Fibroblast of skin of right biceps (primary cell): ENCODE results near the gene WWOX.

ENCODE experiments used
- DNase-seq: peaks from one replicate; pipeline ENCODE4 v3.0.0-alpha.2; 2013

The WWOX gene

DNA sequence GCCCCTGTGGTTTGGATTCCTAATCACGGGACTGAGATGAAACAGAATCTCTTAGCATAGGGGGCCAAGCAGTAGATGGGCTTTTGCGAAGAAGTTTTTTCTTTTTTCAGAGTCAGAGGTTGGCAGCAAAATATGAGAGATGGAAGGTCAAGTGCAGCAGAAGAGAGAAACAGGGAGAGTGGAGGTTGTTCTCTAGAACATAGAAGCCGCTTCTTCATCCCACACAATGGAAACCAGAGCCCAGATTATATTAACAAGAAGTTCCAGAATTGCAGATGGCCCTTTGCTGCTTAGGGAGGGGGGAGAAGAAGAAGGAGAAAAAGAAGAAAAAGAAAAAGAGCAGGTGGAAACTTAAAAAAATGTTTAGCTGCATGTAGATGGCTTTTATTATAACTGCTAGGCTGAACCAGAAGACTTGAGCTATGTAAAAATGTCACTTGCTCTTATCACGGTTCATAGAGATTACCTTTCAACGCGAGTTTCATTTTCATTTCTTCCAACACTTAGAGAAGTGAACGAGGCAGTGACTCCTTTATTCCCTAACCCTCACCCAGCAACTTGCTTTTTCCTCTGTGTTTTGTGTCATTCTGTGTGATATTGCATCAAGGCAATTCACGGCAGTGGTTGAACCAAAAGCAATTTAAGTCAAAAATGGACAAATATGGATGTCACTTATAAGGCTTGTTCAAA, 737.5 kb downstream of the WWOX start:
- DNase-seq, result no peak

DNA sequence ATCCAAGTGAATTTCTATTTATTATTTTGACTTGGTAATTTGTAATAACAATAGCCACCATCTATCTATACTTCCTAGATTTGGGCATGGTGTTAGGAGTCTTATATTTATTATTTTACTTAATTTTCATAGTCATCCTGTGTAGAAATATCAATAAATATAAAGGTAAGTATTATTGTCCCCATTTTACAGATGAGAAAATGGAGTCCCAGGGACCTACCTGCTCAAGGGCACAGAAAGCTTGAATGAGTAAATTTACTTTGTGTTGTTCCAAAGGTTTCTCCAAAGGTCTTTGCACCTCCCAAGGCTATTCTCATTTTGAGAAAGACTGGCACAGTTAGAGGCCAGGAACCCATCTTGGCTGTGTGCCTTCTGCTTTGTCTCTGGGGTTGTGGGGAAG, 738.3 kb downstream of the WWOX start:
- DNase-seq, result no peak

GRCh38 chr16:78838276-78838675, 738.8 kb downstream of the WWOX start:
- no peak for DNase-seq

DNA sequence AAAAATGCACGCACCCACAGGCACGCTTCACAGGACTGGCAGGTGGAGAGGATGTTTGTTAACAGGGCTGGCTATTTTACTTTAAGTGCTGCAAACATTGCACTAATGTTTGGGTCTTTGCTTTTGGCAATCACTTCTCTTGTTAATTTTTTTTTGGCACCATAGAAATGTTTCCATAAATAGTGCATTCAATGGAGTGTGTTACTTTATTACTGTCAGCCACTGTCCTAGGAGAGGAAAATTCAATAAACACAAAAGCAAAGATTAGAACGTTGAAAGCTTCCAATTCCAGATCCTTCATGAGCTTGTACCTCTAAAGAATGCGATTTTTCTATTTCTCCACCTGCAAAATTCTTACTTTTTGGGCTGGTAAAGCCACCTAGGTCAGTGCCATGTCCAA, 743.5 kb downstream of the WWOX start:
- DNase-seq, result no peak

- no peak for DNase-seq
Measured at GRCh38 chr16:78843978-78844377, 744.5 kb downstream of the WWOX start.

DNA sequence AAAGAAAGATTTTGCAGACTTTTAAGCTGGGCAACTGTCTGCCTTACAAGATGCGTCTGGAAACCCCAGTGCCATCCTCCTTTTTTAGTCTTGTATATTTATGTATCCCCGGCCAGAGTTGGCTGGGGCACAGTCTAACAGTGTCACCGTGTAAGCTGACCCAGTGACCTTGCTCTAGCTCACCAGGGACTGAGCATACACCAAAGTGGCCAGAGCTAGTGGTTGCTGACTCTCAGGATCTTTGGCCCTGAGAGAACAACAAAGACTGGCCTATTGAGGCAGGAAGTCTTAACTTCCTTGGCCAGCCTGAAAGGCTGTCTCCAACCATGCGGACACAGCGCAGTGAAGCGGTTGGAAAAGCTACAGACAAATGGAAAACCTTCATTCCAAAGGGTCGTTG, 745.2 kb downstream of the WWOX start:
- DNase-seq, result no peak

GRCh38 chr16:78851266-78851665, 751.8 kb downstream of the WWOX start:
- no peak for DNase-seq

DNA sequence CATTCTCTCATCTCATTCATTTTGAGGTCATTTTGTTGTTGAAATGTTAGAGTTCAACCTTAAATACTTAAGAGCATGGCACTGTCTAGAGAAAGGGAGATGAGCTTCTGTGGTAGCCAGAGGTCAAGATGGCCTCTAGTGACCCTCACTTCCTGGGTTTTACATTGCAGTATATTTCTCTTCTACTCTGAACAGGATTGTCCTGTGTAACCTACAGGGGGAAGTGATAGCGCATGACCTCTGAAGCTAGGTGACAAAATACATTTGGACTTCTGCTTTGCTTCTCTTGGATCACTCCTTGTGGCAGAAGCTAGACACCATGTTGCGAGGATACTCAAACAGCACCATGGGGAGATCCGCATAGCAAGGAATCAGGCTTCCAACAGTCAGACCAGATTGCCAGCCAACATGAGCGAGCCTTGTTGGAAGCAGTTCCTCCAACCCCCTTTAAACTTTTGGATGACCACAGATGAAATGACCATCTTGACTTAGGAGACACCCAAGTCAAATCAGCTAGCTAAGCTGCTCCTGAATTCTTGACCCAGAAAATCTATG, 752.7 kb downstream of the WWOX start:
- DNase-seq, result no peak

DNA sequence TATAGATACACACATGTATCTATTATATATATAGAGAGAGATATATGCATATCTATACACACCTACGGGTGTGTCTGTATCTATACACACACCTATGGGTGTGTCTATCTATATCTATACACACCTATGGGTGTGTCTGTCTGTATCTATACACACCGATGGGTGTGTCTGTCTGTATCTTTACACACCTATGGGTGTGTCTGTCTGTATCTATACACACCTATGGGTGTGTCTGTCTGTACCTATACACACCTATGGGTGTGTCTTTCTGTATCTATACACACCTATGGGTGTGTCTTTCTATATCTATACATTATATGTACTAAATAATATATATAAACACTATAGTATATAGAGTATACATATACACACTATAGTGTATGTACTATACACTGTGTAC, 762.6 kb downstream of the WWOX start:
- DNase-seq, result no peak

GRCh38 chr16:78866521-78866920, 767.1 kb downstream of the WWOX start:
- no peak for DNase-seq

DNA sequence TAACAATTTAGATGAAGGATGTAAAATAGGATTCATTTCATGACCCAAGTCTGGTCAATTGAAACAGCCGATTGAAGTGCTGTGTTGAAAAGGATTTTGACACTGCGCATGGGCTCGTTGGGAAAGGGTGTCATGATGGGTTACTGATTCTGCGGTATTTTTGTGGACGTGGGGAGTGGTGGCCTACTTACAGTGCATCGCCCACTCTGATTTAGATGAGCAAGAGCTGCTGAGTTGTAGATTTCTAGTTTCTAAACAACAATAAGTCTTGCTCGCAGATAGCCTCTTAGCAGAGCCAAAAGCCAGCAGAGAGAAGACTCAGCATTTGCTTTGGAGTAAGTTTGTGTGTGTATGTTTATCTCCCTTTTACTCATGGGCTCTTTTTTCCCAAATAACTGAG, 770.0 kb downstream of the WWOX start:
- no peak for DNase-seq

- DNase-seq, result no peak
Measured at GRCh38 chr16:78871241-78871640, 771.8 kb downstream of the WWOX start.

- no peak for DNase-seq
Measured at GRCh38 chr16:78876671-78877070, 777.2 kb downstream of the WWOX start.

DNA sequence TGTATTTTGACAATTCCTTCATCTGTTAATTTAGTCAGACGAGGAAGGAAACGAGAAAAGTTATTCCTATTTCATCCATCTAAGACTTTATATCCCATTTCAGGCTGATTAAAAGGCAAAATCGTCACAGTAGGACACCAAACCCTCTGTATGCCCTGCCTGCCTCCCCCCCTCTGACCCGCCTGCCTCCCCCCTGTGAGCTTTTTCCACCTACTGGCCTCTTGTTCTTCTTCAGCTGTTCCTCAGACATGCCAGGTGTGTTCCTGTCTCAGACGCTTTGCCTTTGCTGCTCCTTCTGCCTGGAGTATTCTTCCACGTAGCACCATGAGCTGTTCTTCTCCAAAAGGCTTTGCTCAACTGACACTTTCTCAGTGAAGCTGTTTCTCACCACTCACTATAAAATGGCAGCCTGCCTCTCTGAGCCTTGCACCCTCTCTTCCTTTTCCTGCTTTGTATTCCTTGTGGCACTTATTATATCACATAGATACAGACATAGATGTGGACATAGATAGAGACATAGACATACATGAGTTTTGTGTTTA, 777.7 kb downstream of the WWOX start:
- DNase-seq, result no peak

GRCh38 chr16:78878570-78878969, 779.1 kb downstream of the WWOX start:
- no peak for DNase-seq

- DNase-seq, result no peak
Measured at GRCh38 chr16:78879011-78879410, 779.6 kb downstream of the WWOX start.

- DNase-seq, result no peak
Measured at GRCh38 chr16:78882150-78882549, 782.7 kb downstream of the WWOX start.

DNA sequence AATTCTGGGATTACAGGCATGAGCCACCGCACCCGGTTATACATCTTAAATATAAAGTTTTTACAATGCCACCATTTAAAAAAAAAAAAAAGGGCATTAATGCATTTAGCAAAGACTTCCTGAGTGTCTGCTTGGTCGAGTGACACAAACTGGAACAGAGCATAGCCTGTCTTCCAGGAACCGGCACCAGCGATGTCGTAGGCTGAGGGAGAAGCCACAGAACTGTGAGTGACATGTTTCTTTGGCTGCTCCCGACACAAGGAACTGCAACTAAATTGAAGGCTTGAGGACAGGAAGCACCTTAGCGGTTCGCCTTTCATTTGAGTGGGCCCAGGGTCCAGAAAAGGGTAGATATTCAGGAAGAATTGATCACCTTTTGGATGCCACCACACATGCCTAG, 783.3 kb downstream of the WWOX start:
- no peak for DNase-seq

DNA sequence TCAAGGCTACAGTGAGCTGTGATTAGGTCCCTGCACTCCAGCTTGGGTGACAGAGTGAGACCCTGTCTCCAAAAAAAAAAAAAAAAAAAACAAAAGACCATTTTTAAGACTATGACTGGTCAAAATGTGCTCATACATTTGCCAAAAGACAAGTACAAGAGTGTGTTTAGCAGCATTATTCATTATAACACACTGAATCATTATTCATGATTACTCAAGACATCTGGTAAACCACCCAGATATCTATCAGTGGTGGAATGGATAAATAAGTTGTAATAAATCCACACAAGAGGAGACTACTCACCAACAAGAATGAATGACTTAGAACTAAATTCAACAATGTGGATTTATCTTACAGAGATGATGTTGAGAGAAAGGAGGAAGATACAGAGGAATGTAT, 784.8 kb downstream of the WWOX start:
- DNase-seq, result no peak

- DNase-seq, result no peak
Measured at GRCh38 chr16:78889346-78889745, 789.9 kb downstream of the WWOX start.

- no peak for DNase-seq
Measured at GRCh38 chr16:78890373-78890895, 791.0 kb downstream of the WWOX start.

DNA sequence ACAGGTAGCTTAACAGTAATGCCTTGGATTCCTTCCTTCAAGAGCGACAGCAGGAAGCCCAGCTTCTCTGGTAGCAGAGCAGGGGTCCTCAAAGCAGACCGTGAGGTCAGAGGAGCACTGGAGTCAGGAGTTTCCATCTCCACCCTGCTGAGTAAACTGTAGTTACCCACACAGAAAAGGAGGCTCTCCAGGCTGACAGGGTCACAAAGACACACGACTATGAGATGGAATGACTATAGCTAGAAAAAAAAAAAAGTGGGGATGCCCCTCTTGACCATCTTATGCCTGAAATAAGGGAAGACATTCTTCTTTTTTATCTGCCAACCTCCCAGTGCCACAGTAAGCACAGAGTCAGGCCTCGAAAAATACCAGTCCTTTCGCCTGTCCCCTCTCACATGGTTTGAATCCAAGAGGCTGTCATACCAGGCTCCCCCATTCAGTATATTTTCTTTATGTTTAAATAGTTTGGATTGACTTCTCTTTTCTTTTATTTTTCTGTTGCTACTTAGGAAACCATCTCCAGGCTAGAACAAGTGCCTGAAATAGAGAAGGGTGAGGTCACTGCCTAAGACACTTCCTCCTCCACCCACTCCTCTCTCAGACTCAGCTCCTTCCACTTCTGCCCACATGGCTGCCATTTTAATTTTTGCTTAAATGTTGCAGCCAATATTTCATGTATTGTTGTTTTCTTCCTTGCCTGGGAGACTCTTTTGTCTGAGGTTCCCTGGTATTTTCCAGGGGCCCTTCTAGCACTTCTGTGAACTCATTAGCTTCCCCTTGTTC, 793.7 kb downstream of the WWOX start:
- no peak for DNase-seq

DNA sequence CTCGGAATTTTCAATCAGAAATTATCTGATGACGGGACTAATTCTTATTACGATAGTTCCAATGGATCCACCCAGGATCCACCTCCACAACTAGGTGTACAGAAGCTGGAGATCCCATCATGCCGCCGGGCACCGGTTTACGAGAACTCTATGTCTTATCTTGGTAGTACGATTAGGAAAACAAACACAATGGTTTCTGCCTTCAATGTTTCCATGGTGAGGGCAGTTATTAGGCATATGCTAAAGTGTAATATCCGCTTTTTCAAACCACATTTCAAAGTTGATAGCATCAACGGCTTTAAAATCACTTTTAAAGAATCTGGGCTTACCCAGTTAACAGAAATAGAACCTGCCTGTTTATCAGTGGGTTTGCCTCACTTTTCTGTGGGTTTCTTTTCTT, 795.4 kb downstream of the WWOX start:
- no peak for DNase-seq

DNA sequence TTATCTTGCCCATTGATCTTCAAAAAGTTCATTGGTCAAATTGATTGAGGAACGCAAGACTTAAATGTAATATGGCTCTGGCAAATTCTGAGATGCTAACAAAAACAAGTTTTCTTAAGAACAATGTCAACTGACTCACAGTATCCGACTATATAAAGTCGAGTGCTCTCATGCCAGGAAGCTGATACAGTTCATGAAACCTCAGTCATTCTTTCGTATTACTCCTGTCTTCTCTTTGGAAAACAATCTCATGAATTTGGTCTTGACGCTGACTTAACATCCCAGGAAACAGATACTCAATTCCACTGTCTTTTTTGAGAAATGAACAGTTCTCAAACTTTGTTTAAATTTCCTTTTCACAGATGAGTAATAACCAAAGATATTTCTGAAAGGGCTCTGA, 796.2 kb downstream of the WWOX start:
- no peak for DNase-seq
